ENCODE measurements around the gene CARD9. TPM values are rescaled to one million over a fixed set of nuclear protein-coding genes. Genes with fewer than 3 reads are reported as not detected.

CARD9 gene
- total RNA-seq, 2 donors from 2014 or later = 0.35 to 1.5 TPM

DNA sequence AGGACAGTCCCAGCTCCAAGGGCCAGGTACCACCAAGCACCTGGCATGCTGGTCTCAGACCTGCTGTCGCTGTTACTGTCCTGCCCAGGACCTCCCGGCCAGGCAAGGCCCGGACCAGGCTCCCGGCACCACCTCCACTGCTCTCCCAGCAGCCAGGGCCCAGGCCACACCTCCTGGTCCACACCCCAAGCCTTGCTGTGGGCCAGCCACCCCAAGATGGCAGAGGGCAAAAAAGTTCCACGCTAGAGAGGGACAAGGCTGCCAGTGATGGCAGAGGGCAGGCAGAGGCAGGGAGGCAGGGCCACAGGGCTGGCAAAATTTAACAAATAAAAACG is 11.1 kb downstream of the CARD9 start:
- Mint-ChIP-seq H3K27ac (no peak overlapping the region), H3K27me3 (ENCODE audit: insufficient read depth) (no peaks in the 10 kb centered on the region), H3K4me1 (no peaks in the 10 kb centered on the region), H3K36me3 (ENCODE audit: low read depth) (no peaks in the 10 kb centered on the region), H3K4me3 (no peak overlapping the region), H3K9me3 (peaks cover 1% of the 10 kb centered on the region)
- Histone ChIP-seq H3K4me1 (ENCODE audit: control insufficient read depth, insufficient read depth, low read length) (no peaks in the 10 kb centered on the region), H3K27ac (ENCODE audit: low read depth, low read length) (no peak overlapping the region), H3K4me3 (ENCODE audit: low read length) (no peak overlapping the region), H3K9me3 (ENCODE audit: control insufficient read depth, low read length) (no peaks in the 10 kb centered on the region), H3K9ac (ENCODE audit: extremely low read depth, low read length, poor library complexity, severe bottlenecking) (peak overlapping the region; percentile 32), H3K36me3 (ENCODE audit: control insufficient read depth, insufficient read depth, low read length) (no peaks in the 10 kb centered on the region), H3K27me3 (ENCODE audit: control insufficient read depth, insufficient read depth, low read length, poor library complexity, severe bottlenecking) (no peaks in the 10 kb centered on the region)
- WGBS, 2 experiments (ENCODE audit: insufficient coverage in 1 of 2, insufficient read length in 1 of 2) = 87 to 89% methylated on average over 1 to 6 of the region's 6 CpGs
- no peak for DNase-seq
- TF ChIP-seq, protein P1, sequence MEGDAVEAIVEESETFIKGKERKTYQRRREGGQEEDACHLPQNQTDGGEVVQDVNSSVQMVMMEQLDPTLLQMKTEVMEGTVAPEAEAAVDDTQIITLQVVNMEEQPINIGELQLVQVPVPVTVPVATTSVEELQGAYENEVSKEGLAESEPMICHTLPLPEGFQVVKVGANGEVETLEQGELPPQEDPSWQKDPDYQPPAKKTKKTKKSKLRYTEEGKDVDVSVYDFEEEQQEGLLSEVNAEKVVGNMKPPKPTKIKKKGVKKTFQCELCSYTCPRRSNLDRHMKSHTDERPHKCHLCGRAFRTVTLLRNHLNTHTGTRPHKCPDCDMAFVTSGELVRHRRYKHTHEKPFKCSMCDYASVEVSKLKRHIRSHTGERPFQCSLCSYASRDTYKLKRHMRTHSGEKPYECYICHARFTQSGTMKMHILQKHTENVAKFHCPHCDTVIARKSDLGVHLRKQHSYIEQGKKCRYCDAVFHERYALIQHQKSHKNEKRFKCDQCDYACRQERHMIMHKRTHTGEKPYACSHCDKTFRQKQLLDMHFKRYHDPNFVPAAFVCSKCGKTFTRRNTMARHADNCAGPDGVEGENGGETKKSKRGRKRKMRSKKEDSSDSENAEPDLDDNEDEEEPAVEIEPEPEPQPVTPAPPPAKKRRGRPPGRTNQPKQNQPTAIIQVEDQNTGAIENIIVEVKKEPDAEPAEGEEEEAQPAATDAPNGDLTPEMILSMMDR (conservative IDR thresholded peaks at IDR 0.05) = no peak

DNA sequence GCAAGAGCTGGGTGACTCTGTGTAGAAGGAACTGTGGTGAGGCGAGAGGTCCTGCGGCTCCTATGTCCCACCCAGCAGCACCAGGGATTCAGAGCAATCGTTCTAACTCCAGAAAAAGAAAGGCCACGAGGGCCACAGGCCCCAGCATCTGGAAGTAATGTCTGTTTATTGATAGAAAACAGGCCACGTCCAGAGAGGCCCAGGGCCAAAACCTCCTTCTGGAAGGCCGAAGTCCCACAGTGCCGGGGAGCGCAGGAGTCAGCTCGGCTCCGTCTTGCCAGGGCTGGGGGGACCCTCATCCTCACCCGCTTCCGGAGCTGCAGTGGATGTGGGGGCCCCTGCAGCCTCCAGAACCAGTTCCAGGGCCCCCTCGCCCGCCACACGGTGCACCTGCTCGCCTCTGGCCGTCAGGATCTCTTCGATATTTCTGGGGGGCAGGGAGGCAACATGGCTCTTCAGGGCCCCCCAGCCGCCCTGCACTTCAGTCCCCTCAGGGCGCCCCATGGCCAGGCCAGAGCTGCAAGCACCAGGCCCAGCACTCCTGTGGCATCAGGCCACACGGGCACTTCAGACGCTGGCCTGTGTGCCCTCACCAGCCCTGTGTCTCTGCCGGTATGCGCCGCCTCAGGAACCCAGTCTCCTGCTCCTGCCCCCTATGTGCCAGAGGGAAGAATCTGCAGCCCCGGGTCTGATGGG is 11.6 kb downstream of the CARD9 start:
- Mint-ChIP-seq H3K4me3 (no peak overlapping the region), H3K27ac (no peak overlapping the region), H3K9me3 (peaks cover 1% of the 10 kb centered on the region), H3K4me1 (no peaks in the 10 kb centered on the region), H3K36me3 (ENCODE audit: low read depth) (no peaks in the 10 kb centered on the region), H3K27me3 (ENCODE audit: insufficient read depth) (no peaks in the 10 kb centered on the region)
- DNase-seq = no peak
- no peak overlapping the region for H3K9ac ChIP-seq (ENCODE audit: extremely low read depth, low read length, poor library complexity, severe bottlenecking)
- no peak overlapping the region for H3K27ac ChIP-seq (ENCODE audit: low read depth, low read length)
- H3K4me3 ChIP-seq (ENCODE audit: low read length) = no peak overlapping the region
- H3K27me3 ChIP-seq (ENCODE audit: control insufficient read depth, insufficient read depth, low read length, poor library complexity, severe bottlenecking) = no peaks in the 10 kb centered on the region
- H3K36me3 ChIP-seq (ENCODE audit: control insufficient read depth, insufficient read depth, low read length) = no peaks in the 10 kb centered on the region
- 90 to 97% methylated on average over 21 to 26 of the region's 26 CpGs for WGBS, 2 experiments (ENCODE audit: insufficient coverage in 1 of 2, insufficient read length in 1 of 2)
- H3K4me1 ChIP-seq (ENCODE audit: control insufficient read depth, insufficient read depth, low read length) = no peaks in the 10 kb centered on the region
- TF ChIP-seq, protein P1 (conservative IDR thresholded peaks at IDR 0.05) = no peak
- no peaks in the 10 kb centered on the region for H3K9me3 ChIP-seq (ENCODE audit: control insufficient read depth, low read length)

- Mint-ChIP-seq H3K27ac (no peak overlapping the region), H3K27me3 (ENCODE audit: insufficient read depth) (no peaks in the 10 kb centered on the region), H3K4me3 (no peak overlapping the region), H3K4me1 (no peaks in the 10 kb centered on the region), H3K36me3 (ENCODE audit: low read depth) (no peaks in the 10 kb centered on the region), H3K9me3 (peaks cover 1% of the 10 kb centered on the region)
- Histone ChIP-seq H3K36me3 (ENCODE audit: control insufficient read depth, insufficient read depth, low read length) (no peaks in the 10 kb centered on the region), H3K27me3 (ENCODE audit: control insufficient read depth, insufficient read depth, low read length, poor library complexity, severe bottlenecking) (no peaks in the 10 kb centered on the region), H3K27ac (ENCODE audit: low read depth, low read length) (peak overlapping the region; percentile 38), H3K9ac (ENCODE audit: extremely low read depth, low read length, poor library complexity, severe bottlenecking) (no peak overlapping the region), H3K4me3 (ENCODE audit: low read length) (no peak overlapping the region), H3K4me1 (ENCODE audit: control insufficient read depth, insufficient read depth, low read length) (no peaks in the 10 kb centered on the region), H3K9me3 (ENCODE audit: control insufficient read depth, low read length) (no peaks in the 10 kb centered on the region)
- DNase-seq = no peak
- 92 to 93% methylated on average over 27 to 43 of the region's 43 CpGs for WGBS, 2 experiments (ENCODE audit: insufficient coverage in 1 of 2, insufficient read length in 1 of 2)
- TF ChIP-seq, protein P1 (conservative IDR thresholded peaks at IDR 0.05) = no peak
These were observed 12.3 kb downstream of the CARD9 start for GRCh38 chr9:136361047-136361753.
